ENCODE measurements around the gene HSF5. TPM values are rescaled to one million over a fixed set of nuclear protein-coding genes. Genes with fewer than 3 reads are reported as not detected.
A peak's percentile ranks its signal among the peaks of the same experiment; 100 is the strongest.
"Not testable (repeated sequence)": the region's sequence is repeated elsewhere in the genome, so short reads cannot be mapped to it uniquely, and the experiment has no call there.

Gene HSF5
- total RNA-seq, 2 experiments from 2014 or later: 3.9 to 4.2 TPM

- no peak overlapping the region for H3K27ac Mint-ChIP-seq
- no peaks in the 10 kb centered on the region for H3K27me3 Mint-ChIP-seq
- H3K4me3 Mint-ChIP-seq: no peak overlapping the region
- DNase-seq: no peak
- no peaks in the 10 kb centered on the region for H3K9me3 Mint-ChIP-seq
- peaks cover 17% of the 10 kb centered on the region for H3K4me1 Mint-ChIP-seq
- H3K36me3 Mint-ChIP-seq: peaks cover 2% of the 10 kb centered on the region
Observed at GRCh38 chr17:58398574-58399266, 89.5 kb downstream of the HSF5 start.

GRCh38 chr17:58397421-58397820, 90.8 kb downstream of the HSF5 start:
- DNase-seq, H3K27ac Mint-ChIP-seq, H3K27me3 Mint-ChIP-seq, H3K4me3 Mint-ChIP-seq, H3K36me3 Mint-ChIP-seq, H3K9me3 Mint-ChIP-seq: not testable (repeated sequence)
- peaks cover 14% of the 10 kb centered on the region for H3K4me1 Mint-ChIP-seq

DNA sequence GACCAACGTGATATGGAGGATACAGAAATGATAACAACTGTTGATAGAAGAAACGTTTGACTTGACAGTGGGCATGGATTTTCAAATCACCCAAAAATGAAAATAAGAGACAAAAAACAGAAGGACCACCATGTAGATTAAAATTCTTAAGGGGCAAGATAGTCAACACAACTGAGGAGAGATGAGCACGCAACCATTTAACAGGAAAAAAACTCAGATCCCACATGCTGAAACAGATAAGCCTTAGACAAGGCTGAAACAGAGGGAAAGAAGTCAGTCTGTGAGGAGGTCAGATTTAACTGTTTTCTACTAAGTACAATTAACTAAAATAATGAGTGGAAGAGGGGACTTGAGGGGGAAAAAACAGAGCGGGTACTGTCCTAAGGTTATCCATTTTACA, 92.0 kb downstream of the HSF5 start:
- H3K4me1 Mint-ChIP-seq: peaks cover 3% of the 10 kb centered on the region
- no peaks in the 10 kb centered on the region for H3K36me3 Mint-ChIP-seq
- H3K9me3 Mint-ChIP-seq: no peaks in the 10 kb centered on the region
- no peak overlapping the region for H3K4me3 Mint-ChIP-seq
- no peak for DNase-seq
- H3K27ac Mint-ChIP-seq: no peak overlapping the region
- H3K27me3 Mint-ChIP-seq: no peaks in the 10 kb centered on the region

DNA sequence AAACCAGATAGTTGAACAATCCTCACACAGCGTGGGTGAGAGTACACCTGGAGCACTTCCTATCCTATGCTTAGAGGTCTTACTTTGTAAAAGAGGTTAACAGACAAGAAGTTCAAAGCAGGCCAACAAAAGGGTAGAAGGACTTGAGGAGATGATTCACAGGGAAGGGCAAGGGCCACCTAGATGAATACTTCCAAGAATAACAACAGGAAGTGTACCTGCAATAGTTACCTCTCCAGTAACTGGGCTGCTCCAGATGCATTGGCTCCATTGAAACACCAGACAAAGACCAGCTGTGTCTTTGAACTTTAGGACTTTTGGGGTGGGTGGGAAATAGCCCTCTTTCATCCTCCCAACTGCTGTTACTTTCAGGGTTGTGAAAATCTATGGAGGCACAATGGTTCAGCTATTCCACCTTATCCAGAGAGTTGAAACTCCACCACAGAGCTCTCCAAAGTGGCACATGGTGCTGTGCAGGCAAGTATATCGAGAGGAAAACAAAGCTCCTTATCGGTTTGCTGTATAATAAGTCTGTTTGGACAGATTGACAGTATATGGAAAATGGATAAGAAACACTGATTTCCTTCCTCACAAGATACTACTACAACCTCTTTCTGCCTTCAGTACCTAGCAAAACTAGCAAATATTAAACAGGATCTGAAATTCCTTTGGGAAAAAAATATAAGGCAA, 93.5 kb downstream of the HSF5 start:
- Mint-ChIP-seq H3K36me3 (no peaks in the 10 kb centered on the region), H3K4me1 (peaks cover 2% of the 10 kb centered on the region), H3K9me3 (no peaks in the 10 kb centered on the region), H3K27me3 (no peaks in the 10 kb centered on the region), H3K4me3 (no peak overlapping the region), H3K27ac (no peak overlapping the region)
- no peak for DNase-seq

DNA sequence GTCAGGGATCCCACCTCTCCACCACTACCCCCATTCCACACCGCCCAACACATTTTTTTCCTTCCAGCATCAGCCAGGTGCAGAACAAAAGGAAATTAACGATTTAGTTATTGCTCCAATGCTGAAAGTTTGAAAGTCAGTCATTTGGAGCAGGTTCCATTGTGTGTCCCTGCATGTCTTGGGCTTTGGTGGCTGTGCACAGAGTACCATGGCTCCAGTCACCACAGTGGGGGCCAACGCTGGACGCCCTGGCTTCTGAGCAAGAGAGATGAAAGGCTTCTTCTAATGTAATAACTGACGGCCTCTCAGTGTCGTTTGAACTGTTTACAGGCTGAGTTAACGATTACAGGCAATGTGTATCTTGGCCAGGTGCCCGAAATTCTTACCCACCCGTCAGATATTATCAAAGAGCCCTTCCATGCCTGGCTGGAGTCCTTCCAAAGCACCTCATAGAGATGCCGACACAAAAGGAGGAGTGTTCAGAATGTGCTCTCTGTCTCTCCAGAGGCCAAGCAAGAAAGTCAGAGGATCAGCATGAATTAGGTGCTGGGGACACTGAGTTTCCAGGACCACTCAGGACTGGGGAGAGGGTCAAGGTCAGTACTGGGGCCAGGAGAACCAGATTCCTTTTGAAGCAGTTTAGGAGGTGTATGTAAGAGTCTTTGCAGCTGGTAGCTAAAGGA, 96.8 kb downstream of the HSF5 start:
- no peak overlapping the region for H3K4me3 Mint-ChIP-seq
- DNase-seq: no peak
- H3K27me3 Mint-ChIP-seq: no peaks in the 10 kb centered on the region
- no peak overlapping the region for H3K27ac Mint-ChIP-seq
- no peaks in the 10 kb centered on the region for H3K36me3 Mint-ChIP-seq
- H3K9me3 Mint-ChIP-seq: no peaks in the 10 kb centered on the region
- peaks cover 5% of the 10 kb centered on the region for H3K4me1 Mint-ChIP-seq

DNA sequence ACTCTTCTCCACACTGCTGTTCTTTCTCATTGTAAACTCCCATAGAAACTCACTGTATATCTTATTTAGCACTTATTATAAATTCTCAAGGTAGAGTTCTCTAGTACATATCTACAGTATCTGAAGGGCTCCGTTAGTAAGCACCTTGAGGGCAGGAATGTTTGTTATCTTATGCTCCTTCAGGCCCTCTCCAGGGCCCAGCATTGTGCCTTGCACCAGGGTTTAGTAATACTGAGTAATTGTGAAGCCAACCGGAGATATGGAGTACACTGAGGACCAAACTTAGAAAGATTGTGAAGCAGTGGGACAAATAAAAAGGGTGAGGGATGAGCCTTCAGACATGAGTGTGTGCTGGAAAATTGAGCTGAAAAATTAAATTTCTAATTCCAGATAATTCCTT, 97.3 kb downstream of the HSF5 start:
- Mint-ChIP-seq H3K9me3 (no peaks in the 10 kb centered on the region), H3K4me1 (peaks cover 5% of the 10 kb centered on the region), H3K4me3 (no peak overlapping the region), H3K27ac (no peak overlapping the region), H3K36me3 (no peaks in the 10 kb centered on the region), H3K27me3 (no peaks in the 10 kb centered on the region)
- DNase-seq: no peak

DNA sequence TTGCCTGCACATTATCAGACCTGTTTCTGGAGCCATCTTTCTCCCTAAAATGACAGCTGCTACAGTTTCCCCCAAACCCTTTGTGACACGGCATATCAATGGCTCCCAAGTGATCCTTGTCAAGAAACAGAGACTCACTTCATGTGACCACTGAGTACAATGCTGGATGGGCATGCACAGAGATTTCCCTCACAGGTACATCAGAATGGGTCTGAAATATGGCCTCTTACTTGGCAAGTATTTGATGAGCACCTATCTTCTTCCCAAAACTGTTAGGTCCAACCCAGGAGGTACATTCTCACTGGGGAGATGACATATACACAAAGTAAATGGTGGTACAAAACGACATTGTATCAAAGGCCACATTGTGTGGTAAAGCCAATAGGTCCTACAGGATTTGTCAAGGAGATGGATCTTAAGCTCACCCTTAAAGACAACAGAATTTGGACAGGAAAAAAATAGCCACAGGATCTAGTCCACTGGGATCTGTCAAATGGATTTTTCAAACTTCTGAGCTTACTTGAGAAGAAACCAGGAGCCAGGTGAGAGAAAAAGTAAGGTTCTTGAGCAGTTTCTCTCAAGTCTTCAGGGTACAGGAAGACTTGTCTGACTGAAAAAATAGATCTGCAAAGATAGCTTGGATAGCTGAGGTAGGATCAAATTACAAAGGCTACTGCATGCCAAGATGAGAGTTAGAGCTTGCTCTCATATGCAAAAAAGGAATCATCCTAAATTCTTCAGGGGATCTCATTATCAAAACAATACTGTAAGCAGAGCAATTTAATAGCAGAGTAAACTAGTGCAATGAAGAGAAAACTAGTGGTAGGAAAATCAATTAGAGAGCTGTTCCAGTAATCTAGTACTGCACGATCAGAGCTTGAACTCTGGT, 99.7 kb downstream of the HSF5 start:
- Mint-ChIP-seq H3K9me3 (no peaks in the 10 kb centered on the region), H3K27me3 (no peaks in the 10 kb centered on the region), H3K36me3 (no peaks in the 10 kb centered on the region), H3K4me1 (peaks cover 3% of the 10 kb centered on the region), H3K27ac (no peak overlapping the region), H3K4me3 (no peak overlapping the region)
- no peak for DNase-seq

DNA sequence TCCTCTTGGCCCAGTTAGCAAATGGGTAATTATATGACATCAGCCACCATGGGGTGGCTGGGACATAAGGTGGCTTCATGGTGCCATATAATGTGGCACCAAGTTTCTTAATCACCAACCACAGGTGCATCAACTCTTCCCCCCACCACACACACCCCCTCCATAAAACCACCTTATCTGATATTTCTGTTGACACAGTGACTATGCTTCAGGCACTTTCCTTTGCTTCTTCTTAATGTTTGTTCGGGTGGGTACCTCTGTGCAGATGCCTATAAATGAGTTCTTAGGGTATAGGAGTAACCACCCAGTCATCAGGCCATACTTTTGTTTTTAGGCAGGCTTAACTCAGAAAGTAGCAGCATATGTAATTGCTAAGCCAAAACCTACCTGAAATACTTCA, 100.4 kb downstream of the HSF5 start:
- Mint-ChIP-seq H3K36me3 (no peaks in the 10 kb centered on the region), H3K4me1 (peaks cover 6% of the 10 kb centered on the region), H3K9me3 (no peaks in the 10 kb centered on the region), H3K4me3 (no peak overlapping the region), H3K27me3 (no peaks in the 10 kb centered on the region), H3K27ac (no peak overlapping the region)
- DNase-seq: no peak

DNA sequence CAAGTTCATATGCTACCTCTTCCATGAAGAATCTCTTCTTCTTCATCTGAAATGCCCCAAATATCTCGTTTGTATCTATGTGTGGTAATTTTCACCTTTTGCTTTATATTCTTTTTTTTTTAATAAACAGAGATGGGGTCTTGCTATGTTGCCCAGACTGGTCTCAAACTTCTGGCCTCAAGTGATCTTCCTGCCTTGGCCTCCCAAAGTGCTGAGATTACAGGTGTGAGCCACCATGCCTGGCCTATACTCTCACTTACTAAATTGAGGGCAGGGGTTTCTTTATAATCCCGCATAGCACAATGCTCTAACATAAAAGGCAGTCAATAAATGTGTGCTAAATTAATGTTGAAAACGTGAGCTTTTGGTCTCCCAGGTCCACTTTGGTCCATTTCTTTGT, 101.5 kb downstream of the HSF5 start:
- Mint-ChIP-seq H3K36me3 (peaks cover 4% of the 10 kb centered on the region), H3K27me3 (no peaks in the 10 kb centered on the region), H3K4me3 (no peak overlapping the region), H3K27ac (no peak overlapping the region), H3K4me1 (peaks cover 18% of the 10 kb centered on the region), H3K9me3 (no peaks in the 10 kb centered on the region)
- DNase-seq: no peak

DNA sequence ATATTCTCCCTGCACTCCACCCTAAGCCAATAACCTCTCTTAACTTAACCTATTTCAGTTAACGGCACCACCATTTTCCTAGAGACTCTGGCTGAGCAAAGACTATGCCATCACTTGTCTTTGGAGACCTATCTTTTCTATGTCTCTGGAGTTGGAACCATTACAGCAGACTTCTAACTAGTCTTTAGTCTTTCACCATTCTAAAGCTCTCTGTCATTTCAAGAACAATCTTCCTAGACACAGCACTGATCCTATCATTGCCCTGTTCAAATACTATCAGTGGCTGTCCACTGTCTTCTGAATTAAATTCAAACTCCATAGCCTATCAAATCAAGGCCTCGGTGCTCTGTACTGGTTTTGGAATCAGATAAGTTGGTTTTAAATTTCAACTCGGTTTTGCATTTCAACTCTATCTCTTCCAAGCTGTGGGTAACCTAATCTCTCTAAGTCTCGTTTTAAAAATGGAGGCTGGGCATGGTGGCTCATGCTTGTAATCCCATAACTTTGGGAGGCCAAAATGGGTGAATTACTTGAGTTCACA, 102.8 kb downstream of the HSF5 start:
- Mint-ChIP-seq H3K4me3 (no peak overlapping the region), H3K27me3 (no peaks in the 10 kb centered on the region), H3K9me3 (no peaks in the 10 kb centered on the region), H3K36me3 (peaks cover 4% of the 10 kb centered on the region), H3K27ac (no peak overlapping the region), H3K4me1 (peaks cover 18% of the 10 kb centered on the region)
- DNase-seq: no peak

GRCh38 chr17:58384897-58385296, 103.3 kb downstream of the HSF5 start:
- Mint-ChIP-seq H3K4me1 (peaks cover 18% of the 10 kb centered on the region), H3K4me3 (no peak overlapping the region), H3K27me3 (no peaks in the 10 kb centered on the region), H3K27ac (no peak overlapping the region), H3K36me3 (peaks cover 4% of the 10 kb centered on the region), H3K9me3 (no peaks in the 10 kb centered on the region)
- DNase-seq: no peak

DNA sequence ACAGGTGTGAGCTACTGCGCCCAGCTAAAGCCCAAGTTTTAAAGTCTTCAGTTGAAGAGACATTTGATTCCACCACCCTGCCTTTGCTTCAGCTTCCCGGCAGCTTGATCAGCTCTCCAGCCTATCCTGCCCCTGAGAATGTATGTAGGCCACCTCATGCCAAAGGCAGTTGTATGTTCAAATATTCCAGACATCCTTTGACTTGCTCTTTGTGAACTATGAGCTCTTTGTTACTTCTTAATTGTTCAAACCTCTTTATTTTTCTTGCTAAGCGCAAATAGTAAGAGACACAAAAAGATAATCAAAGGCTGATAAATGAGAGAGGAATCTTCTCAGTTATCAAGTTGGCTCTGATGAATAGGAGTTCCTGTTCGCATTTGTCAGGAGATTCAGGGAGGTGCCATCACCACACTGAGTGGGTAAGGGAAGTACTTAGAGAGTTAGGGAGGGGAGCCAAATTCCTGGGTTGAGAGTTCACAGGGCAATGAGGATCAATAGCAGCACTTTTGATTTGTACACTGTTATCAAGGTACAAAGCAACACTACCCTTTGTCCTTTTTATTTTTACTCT, 104.2 kb downstream of the HSF5 start:
- H3K4me3 Mint-ChIP-seq: no peak overlapping the region
- H3K9me3 Mint-ChIP-seq: no peaks in the 10 kb centered on the region
- no peak overlapping the region for H3K27ac Mint-ChIP-seq

GRCh38 chr17:58382872-58383242, 105.4 kb downstream of the HSF5 start:
- peak overlapping the region; percentile 73 for H3K27ac Mint-ChIP-seq
- no peak for DNase-seq
- H3K4me3 Mint-ChIP-seq: no peak overlapping the region
- H3K27me3 Mint-ChIP-seq: no peaks in the 10 kb centered on the region
- peaks cover 32% of the 10 kb centered on the region for H3K4me1 Mint-ChIP-seq
- no peaks in the 10 kb centered on the region for H3K9me3 Mint-ChIP-seq
- peaks cover 4% of the 10 kb centered on the region for H3K36me3 Mint-ChIP-seq

More for the DNA sequence above, 104.2 kb downstream of the HSF5 start:
- Mint-ChIP-seq H3K27me3 (no peaks in the 10 kb centered on the region), H3K36me3 (peaks cover 4% of the 10 kb centered on the region), H3K4me1 (peaks cover 27% of the 10 kb centered on the region)
- DNase-seq: no peak

DNA sequence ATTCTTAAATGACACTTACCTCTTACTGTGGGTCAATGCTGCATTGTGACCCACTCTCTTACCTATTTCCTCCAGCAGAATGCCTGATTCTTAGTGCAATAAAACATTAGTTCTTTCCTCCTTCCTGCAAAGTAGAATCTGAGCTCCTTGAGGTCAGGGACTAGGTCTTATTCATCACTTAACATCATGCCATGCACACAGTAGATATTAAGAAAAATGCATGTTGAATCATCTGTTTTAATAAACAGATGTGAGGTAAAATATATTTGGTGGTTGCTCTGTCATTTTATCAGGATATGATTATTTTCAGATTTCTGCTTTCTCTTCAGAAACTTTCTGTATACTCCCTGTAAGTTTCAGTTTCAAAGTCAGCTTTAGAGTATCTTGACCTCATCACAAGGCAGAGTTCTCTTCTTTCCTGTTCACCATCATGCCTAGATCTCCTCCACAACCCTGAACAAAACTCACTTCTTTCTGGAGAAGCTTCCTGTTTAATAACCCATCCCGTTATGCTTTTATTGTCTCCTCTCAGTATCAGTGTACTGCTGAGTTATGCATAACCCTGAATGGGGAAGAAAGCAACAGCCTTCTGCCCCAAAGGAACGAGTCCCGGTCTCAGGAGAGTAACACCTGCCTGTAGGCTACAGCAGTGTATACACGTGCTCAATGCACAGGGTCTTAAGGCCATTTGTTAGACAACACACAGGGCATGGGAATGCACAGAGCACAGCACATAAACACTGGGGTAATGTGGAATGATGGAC, 105.9 kb downstream of the HSF5 start:
- H3K4me1 Mint-ChIP-seq: peaks cover 30% of the 10 kb centered on the region
- no peaks in the 10 kb centered on the region for H3K27me3 Mint-ChIP-seq
- DNase-seq: no peak
- H3K9me3 Mint-ChIP-seq: no peaks in the 10 kb centered on the region
- peaks cover 4% of the 10 kb centered on the region for H3K36me3 Mint-ChIP-seq
- H3K4me3 Mint-ChIP-seq: peak overlapping the region; percentile 2
- peak overlapping the region; percentile 73 for H3K27ac Mint-ChIP-seq

All from activated naive CD8-positive, alpha-beta T cell treated with anti-CD3 and anti-CD28 coated beads for 36 hours (primary cell).